Activated naive CD4-positive, alpha-beta T cell treated with anti-CD3 and anti-CD28 coated beads, Interleukin-2, amount 50 U/mL, for 72 hours (primary cell): ENCODE results near the gene NCAPD2. TPM values are rescaled to one million over a fixed set of nuclear protein-coding genes. Genes with fewer than 3 reads are reported as not detected.
"Not testable (repeated sequence)": the region's sequence is repeated elsewhere in the genome, so short reads cannot be mapped to it uniquely, and the experiment has no call there.

Experiments
- ATAC-seq, 2 donors: fragments of 150-1000 bp; cut with Tn5 transposase; 2 replicates each; pipeline ENCODE4 v1.10.0; 2021; ENCODE audit warnings: mild to moderate bottlenecking in 2 of 2, moderate library complexity in 2 of 2
- DNase-seq, 2 donors: peaks; one replicate each; pipeline ENCODE4 v3.0.0; 2021 to 2022; ENCODE audit warnings: low spot score in 2 of 2
- H3K27ac Mint-ChIP-seq, 2 donors: one replicate each; pipeline ENCODE4 v1.8.0; 2022; ENCODE audit warnings: mild to moderate bottlenecking in 2 of 2, mixed read lengths in 2 of 2
- H3K36me3 Mint-ChIP-seq, 2 donors: one replicate each; pipeline ENCODE4 v1.8.0; 2022; ENCODE audit warnings: mixed read lengths in 2 of 2
- H3K9me3 Mint-ChIP-seq, 2 donors: one replicate each; pipeline ENCODE4 v1.8.0; 2022; ENCODE audit warnings: mixed read lengths in 2 of 2
- total RNA-seq, 2 donors: library from RNA; stranded (reverse); gene quantifications; one replicate each; pipeline ENCODE4 v1.2.3, GENCODE V29; 2022

The NCAPD2 gene
- total RNA-seq, 2 donors from 2014 or later, result 208 to 276 TPM

DNA sequence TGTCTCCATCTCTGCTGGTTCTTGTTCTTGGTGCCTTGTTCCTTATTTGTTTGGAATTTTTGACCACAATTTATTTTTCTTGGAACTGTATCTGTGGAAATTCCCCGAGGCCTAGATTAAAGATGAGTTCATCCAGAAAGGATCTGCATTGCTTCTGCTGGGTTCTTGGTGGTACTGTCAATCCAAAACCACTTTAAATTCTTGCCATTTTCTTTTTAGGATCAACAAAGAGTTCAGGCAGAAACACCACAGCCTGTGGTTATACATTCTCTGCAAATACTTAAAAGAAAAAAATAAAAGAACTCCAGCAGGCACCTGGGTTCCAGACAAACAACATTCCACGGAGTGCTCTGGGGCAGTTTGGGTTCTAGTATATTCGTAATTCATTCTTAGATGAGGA is 17.4 kb upstream of the NCAPD2 start:
- ATAC-seq, result no peak
- DNase-seq, result no peak
- Mint-ChIP-seq H3K36me3 (no peaks in the 10 kb centered on the region), H3K9me3 (no peaks in the 10 kb centered on the region), H3K27ac (no peak overlapping the region)

- not testable (repeated sequence) for H3K36me3 Mint-ChIP-seq
These were observed 16.1 kb upstream of the NCAPD2 start for GRCh38 chr12:6477601-6478377.

DNA sequence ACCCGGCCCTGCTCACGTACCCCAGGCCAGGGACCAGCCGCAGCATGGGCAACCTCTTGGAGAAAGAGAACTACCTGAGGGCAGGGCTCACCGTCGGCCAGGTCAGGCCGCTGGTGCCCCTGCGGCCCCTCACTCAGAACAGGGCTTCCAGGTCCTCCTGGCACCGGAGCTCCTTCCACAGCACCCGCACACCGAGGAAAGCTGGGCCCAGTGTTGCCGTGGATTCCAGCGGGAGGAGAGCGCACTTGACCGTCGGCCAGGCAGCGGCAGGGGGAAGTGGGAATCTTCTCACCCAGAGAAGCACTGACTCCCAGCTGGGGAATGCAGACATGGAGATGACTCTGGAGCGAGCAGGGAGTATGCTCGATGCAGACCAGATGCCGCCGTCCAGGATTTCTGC is 15.5 kb upstream of the NCAPD2 start:
- Mint-ChIP-seq H3K9me3 (no peaks in the 10 kb centered on the region), H3K27ac (no peak overlapping the region), H3K36me3 (no peaks in the 10 kb centered on the region)
- no peak for DNase-seq
- no peak for ATAC-seq

More at GRCh38 chr12:6477601-6478377, 16.1 kb upstream of the NCAPD2 start:
- DNase-seq, H3K27ac Mint-ChIP-seq, H3K9me3 Mint-ChIP-seq, ATAC-seq: not testable (repeated sequence)

- ATAC-seq (no peak), DNase-seq (no peak)
- H3K9me3 Mint-ChIP-seq, result no peaks in the 10 kb centered on the region
- no peak overlapping the region for H3K27ac Mint-ChIP-seq
- peaks cover 14 to 17% of the 10 kb centered on the region in 2 donors for H3K36me3 Mint-ChIP-seq
These were observed 5.7 kb upstream of the NCAPD2 start for GRCh38 chr12:6488240-6488639.

GRCh38 chr12:6489449-6489848 is 4.5 kb upstream of the NCAPD2 start:
- DNase-seq (no peak), ATAC-seq (no peak)
- Mint-ChIP-seq H3K9me3 (no peaks in the 10 kb centered on the region), H3K36me3 (peaks cover 19% of the 10 kb centered on the region in 2 donors), H3K27ac (no peak overlapping the region)

DNA sequence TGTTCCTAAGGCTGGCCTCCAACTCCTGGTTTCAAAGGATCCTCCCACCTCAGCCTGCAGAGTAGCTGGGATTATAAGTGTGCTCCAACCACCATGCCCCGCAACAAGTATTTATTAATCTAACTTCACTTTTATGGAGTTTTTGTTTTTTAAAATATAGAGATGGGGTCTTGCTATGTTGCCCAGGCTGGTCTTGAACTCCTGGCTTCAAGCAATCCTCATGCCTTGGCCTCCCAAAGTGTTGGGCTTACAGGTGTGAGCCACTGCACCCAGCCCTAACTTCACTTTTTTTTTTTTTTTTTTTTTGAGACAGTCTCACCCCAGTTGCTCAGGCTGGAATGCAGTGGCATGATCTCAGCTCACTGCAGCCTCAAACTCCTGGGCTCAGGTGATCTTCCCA is 3.2 kb upstream of the NCAPD2 start:
- ATAC-seq, H3K27ac Mint-ChIP-seq, H3K9me3 Mint-ChIP-seq, DNase-seq: not testable (repeated sequence)
- peaks cover 31% of the 10 kb centered on the region in 2 donors for H3K36me3 Mint-ChIP-seq

- no peaks in the 10 kb centered on the region for H3K9me3 Mint-ChIP-seq
- peak within 1 kb of the TSS; percentile 95 to 98 for H3K27ac Mint-ChIP-seq
- H3K36me3 Mint-ChIP-seq, result peaks cover 35 to 36% of the 10 kb centered on the region in 2 donors
- DNase-seq (peak; percentile 97 to 99), ATAC-seq (peak; percentile 82 to 85)
These were observed 935 bp upstream of the NCAPD2 start, which contains the start of gene MRPL51 for GRCh38 chr12:6492838-6493496. Gene MRPL51, minus strand, starts transcription at chr12:6493262. Its CDS starts 126 bp downstream, at chr12:6493136.

- DNase-seq (no peak), ATAC-seq (peak in 1 of 2 donors; percentile 7)
- Mint-ChIP-seq H3K36me3 (peaks cover 36 to 41% of the 10 kb centered on the region in 2 donors), H3K27ac (peak overlapping the region; percentile 93 to 98), H3K9me3 (no peaks in the 10 kb centered on the region)
These were observed 399 bp downstream of the NCAPD2 start for GRCh38 chr12:6494258-6494743.

DNA sequence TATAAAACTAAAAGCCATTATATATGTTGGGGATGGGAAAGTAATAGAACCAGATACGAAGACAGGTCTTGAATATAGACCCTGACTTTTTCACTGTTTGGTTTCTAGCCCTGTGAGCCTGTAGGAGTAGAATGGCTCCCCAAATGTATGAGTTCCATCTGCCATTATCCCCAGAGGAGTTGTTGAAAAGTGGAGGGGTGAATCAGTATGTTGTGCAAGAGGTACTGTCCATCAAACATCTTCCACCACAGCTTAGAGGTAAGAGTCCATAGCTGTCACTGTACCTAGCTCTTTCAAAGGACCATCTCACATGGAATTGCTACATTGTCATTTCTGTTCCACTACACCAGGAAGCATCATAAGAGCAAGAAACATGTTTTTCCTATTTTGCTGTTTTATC is 1.1 kb downstream of the NCAPD2 start:
- peaks cover 36 to 41% of the 10 kb centered on the region in 2 donors for H3K36me3 Mint-ChIP-seq
- ATAC-seq (no peak), DNase-seq (no peak)
- H3K27ac Mint-ChIP-seq, result peak overlapping the region; percentile 93 to 98
- H3K9me3 Mint-ChIP-seq, result no peaks in the 10 kb centered on the region

DNA sequence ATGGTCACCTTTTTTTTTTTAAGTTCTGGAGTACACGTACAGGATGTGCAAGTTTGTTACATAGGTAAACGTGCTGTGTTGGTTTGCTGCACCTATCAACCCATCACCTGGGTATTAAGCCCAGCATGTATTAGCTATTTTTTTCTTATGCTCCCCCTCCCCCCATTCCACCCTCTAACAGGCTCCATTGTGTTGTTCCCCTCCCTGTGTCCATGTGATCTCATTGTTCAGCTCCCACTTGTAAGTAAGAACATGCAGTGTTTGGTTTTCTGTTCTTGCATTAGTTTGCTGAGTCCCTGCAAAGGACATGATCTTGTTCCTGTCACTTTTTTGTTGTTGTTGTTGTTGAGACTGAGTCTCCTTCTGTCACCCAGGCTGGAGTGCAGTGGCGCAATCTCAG is 3.4 kb downstream of the NCAPD2 start:
- Mint-ChIP-seq H3K27ac (peak overlapping the region in 1 of 2 donors; percentile 63), H3K36me3 (peaks cover 29 to 34% of the 10 kb centered on the region in 2 donors)
- not testable (repeated sequence) for ATAC-seq, DNase-seq, H3K9me3 Mint-ChIP-seq

DNA sequence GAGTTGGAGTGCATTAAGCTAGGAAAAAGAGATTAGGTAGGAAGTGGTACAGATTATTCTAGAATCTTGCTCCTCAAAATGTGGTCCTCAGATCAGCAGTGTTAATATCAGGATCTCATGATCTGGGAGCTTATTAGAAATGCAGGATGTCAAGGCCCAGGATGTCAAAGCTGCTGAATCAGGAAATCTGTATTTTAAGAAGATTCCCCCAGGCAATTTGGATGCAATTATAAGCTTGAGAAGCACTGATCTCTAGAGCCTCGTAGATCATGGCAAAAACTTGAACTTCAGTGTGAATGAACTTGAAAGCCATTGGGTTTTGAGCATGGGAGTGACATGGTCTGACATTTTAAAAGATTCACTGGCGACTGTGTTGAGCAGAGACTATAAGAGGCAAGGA is 6.6 kb downstream of the NCAPD2 start:
- Mint-ChIP-seq H3K9me3 (no peaks in the 10 kb centered on the region), H3K27ac (no peak overlapping the region), H3K36me3 (peaks cover 7 to 12% of the 10 kb centered on the region in 2 donors)
- no peak for DNase-seq
- ATAC-seq, result no peak

DNA sequence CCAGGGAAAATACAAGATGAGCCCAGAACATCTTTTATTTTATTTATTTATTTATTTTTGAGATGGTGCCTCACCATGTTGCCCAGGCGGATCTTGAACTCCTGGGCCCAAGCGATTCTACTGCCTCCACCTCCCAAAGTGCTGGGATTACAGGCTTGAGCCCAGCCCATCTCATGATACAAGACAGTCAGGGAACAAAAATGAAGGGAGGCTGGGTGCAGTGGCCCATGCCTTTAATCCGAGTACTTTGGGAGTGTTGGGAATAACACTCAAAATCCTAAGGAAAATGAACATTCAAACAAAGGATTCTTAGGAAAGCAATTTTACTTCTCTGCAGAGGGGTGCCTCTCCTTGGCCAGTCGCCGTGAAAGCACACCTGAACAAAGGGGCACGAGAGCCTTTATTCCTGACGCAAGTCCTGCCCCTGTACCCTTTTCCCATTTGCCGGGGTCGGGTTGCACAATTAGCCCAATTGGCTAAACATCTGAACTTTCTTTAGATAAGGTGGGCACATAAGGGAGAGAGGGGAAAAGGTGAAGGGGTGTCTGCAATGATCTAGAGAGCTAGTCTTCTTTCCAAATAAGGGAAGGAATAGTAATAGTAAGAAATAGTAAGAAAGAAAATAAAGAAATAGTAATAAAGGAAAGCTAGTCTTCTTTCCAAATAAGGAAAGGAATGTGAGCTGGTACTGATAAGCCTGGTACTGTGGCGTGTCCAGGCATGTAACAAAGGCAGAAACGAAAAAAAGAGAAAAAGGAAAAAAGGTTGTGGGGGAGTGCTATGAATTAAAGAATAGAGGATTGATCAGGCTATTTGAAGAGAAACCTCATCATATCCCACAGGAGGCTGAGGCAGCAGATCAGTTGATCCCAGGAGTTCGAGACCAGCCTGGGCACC is 13.4 kb downstream of the NCAPD2 start:
- H3K27ac Mint-ChIP-seq, result no peak overlapping the region
- no peak for ATAC-seq
- H3K9me3 Mint-ChIP-seq, result no peaks in the 10 kb centered on the region
- peaks cover 13 to 22% of the 10 kb centered on the region in 2 donors for H3K36me3 Mint-ChIP-seq
- no peak for DNase-seq

DNA sequence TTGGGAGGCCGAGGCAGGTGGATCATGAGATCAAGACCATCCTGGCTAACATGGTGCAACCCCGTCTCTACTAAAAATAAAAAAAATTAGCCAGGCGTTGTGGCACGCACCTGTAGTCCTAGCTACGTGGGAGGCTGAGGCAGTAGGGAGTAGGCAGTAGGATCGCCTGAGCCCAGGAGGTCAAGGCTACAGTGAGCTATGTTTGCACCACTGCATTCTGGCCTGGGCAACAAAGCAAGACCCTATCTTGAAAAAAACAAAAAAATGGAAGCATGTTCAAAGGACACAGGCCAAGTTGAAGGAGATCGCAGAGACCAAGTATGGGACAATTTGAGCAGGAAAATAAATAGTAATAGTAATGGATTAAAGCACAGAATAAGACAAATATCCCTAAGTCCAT is 14.2 kb downstream of the NCAPD2 start:
- DNase-seq (no peak), ATAC-seq (no peak)
- peak overlapping the region in 1 of 2 donors; percentile 34 for H3K27ac Mint-ChIP-seq
- H3K36me3 Mint-ChIP-seq, result peaks cover 20 to 30% of the 10 kb centered on the region in 2 donors
- no peaks in the 10 kb centered on the region for H3K9me3 Mint-ChIP-seq

DNA sequence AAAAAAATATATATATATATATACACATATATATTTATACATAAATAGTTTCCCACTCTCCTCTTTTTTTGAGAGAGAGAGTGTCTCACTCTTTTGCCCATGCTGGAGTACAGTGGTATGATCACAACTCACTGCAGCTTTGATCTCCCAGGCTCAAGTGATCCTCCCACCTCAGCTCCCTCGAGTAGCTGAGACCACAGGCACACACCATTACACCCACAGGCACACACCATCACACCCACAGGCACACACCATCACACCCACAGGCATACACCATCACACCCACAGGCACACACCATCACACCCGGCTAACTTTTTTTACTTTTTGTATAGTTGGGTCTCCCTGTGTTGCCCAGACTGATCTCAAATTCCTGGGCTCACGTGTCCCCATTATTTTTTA is 26.3 kb downstream of the NCAPD2 start:
- no peak for ATAC-seq
- DNase-seq, result no peak
- Mint-ChIP-seq H3K27ac (peak overlapping the region in 1 of 2 donors; percentile 65), H3K9me3 (no peaks in the 10 kb centered on the region), H3K36me3 (peaks cover 44 to 47% of the 10 kb centered on the region in 2 donors)

- Mint-ChIP-seq H3K27ac (no peak overlapping the region), H3K36me3 (peaks cover 35 to 55% of the 10 kb centered on the region in 2 donors), H3K9me3 (no peaks in the 10 kb centered on the region)
- DNase-seq (no peak), ATAC-seq (no peak)
These were observed 28.3 kb downstream of the NCAPD2 start for GRCh38 chr12:6522193-6522592.

DNA sequence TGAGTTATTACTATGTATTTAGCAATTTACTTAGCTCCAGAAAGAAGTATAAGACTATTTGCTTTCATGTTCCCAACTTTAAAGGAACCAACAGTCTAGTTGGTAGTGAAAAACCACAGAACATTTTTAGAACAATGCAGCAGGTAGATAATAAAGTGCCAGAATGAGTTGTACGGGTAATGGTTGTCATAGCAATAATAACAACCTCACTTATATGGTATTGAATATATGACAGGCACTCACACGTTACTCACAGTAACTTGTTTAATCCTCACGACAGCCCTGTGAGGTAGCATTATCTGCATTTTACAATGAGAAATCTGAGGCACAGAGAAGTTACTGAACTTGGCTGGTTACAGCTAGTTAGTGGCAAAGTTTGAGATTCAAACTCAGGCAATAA is 29.8 kb downstream of the NCAPD2 start:
- Mint-ChIP-seq H3K27ac (peak overlapping the region; percentile 16 to 73), H3K9me3 (no peaks in the 10 kb centered on the region)
- peak; percentile 19 to 58 for ATAC-seq

More for the DNA sequence above, 29.8 kb downstream of the NCAPD2 start:
- no peak for DNase-seq
- H3K36me3 Mint-ChIP-seq, result peaks cover 32 to 64% of the 10 kb centered on the region in 2 donors
